GM18907 (cell line): Measurements from ENCODE around the gene OLFML2B.

Experiments
- ATAC-seq: cut with Tn5 transposase; IDR thresholded peaks from one replicate; pipeline ENCODE4 v1.9.1; 2021; ENCODE audit warnings: mild to moderate bottlenecking, moderate library complexity; ENCODE audit not compliant: unreplicated experiment

Gene OLFML2B

GRCh38 chr1:161948435-161948834, 75.2 kb downstream of the OLFML2B start:
- no peak for ATAC-seq

- no peak for ATAC-seq
These were observed 77.3 kb downstream of the OLFML2B start for GRCh38 chr1:161946071-161946987.

GRCh38 chr1:161945306-161946060, 78.2 kb downstream of the OLFML2B start:
- no peak for ATAC-seq

- no peak for ATAC-seq
These were observed 79.3 kb downstream of the OLFML2B start for GRCh38 chr1:161944381-161944780.

- no peak for ATAC-seq
These were observed 79.9 kb downstream of the OLFML2B start for GRCh38 chr1:161943737-161944136.

- ATAC-seq = no peak
These were observed 81.8 kb downstream of the OLFML2B start for GRCh38 chr1:161941726-161942436.

GRCh38 chr1:161940866-161941591, 82.6 kb downstream of the OLFML2B start:
- ATAC-seq = no peak

GRCh38 chr1:161936786-161937185, 86.9 kb downstream of the OLFML2B start:
- ATAC-seq = no peak

- ATAC-seq = no peak
These were observed 88.4 kb downstream of the OLFML2B start for GRCh38 chr1:161935264-161935663.

GRCh38 chr1:161933592-161934588, 89.8 kb downstream of the OLFML2B start:
- ATAC-seq = peak; percentile 65
